ENCODE data around the gene PCYT2.
"Not testable (repeated sequence)": the region's sequence is repeated elsewhere in the genome, so short reads cannot be mapped to it uniquely, and the experiment has no call there.

PCYT2 gene

DNA sequence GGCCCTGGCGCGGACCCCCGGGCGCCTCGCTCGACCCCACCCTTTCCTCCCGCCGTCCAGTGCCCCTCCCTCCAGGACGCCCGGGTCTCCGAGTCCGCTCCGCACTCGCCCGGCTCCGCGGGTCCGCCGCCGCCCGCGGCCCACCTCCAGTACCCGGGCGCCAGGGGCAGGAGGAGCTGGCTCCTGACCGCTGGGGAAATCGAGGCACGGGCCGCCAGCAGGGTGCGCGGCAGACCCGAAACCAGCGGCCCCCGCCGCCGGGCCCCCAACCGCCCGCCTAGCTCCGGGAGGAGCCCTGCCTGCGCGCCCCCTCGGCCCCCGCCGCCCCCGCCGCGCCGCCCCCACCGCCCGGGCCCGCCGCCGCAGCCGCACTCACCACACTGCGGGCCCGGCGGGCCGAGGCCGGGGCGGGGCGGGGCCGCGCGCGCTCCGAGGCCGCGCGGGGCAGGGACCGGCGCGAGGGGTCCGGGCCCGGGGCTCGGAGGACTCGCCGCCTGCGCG is 16.0 kb upstream of the PCYT2 start:
- DNase-seq (ENCODE audit: low read depth): no peak

DNA sequence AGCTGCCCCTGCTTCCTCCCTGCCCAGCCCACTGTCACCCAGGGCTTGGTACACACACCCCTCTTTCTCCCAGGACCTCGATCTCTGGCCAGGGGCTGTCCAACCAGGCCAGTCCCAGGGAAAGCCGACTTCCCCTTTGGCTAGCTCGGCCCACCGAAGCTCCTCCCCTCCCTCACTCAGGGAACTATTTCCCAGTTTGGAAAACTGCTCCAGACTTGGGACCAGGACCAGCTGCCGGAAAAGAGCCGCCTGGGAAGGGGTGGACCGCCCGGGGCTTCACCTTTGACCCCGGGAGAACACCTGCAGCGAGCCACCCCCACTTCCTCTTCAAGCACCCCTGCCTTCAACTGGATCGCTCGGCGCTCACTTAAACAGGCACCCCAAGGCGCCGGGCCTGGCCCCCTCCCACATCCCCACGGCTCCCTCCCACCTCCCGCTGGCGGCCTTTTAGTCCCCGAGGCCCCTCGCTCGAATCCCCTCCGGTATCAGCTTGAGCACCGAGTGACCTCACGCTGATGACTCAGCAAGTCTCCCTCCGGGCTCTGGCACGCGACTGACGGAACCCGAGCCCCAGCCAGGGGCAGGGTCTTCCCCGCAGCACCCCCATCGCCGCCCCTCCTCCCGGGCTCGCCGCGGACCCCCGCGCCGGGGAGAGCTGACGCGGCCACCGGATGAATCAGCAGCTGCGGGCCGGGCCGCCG is 15.4 kb upstream of the PCYT2 start:
- DNase-seq (ENCODE audit: low read depth): peak; percentile 61

DNA sequence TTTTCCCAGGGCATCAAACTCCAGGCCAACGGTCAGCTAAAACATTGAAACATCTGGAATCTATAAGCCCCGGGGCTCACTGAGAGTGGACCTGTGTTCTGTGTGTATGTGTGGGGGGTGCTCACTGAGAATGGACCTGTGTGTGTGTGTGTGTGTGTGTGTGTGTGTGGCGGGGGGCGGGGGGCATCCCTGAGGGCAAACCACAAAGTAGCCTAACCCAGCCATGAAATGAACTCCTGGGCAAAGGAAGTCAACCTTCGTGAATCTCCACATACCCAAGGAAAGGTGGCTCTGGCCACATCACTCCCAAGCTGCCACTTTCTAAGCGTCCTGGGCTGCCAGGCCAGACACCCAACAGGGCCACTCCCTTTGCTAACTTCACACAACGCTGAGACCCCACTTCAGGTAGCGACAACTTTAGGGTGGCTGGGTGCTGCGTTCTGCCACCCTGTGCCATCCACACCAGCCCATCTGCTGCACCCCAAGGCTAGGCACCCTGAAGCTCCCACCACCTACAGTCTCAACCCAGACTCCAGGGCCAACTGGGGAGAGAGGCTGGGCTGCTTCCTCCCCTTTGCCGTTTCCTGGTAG is 14.8 kb upstream of the PCYT2 start:
- DNase-seq (ENCODE audit: low read depth): no peak

DNA sequence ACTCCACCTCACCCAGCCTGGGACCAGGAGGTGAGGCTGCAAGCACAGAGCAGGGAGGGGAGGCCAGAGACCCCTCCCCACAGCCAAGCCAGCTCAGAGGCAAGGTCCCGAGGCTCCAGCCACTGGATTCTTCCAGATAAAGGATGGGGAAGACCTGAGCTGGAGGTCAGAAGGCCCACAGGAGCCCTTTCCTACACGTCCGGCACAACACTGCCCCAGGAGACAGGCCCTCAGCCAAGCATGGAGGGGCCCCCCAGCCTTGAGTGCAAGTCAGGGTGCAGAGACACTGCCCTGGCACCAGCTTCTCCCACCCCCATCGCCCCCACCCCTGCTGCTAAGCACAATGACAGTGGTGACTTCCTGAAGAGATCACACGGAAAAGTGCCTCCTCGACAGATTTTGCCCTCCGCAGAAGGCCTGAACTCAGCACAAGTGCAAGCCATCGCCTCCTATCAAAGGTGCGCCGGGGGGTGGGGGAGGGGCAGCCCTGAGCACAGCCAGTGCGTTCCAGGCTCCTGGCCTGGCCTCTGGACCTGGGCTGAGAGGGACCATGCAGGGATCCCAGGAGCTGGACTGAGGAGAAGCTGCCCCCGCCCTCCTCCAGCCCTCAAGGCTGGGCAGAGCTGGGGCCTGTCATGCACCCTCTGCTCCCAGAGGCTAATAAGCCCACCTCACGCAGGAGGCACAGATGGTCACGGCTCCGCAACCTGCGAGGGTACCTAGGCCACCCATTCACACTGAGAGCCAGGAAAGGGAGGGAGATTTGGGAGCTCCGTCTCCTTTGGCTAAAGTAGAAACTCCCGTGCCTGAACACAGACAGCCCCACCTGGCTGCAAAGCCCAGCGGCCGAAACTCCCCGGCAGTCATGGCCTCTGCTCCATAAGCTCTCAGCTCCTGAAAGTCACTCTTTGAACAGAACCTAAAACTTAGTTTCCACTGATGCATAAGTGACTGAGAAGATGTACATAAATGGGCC is 13.6 kb upstream of the PCYT2 start:
- no peak for DNase-seq (ENCODE audit: low read depth)

DNA sequence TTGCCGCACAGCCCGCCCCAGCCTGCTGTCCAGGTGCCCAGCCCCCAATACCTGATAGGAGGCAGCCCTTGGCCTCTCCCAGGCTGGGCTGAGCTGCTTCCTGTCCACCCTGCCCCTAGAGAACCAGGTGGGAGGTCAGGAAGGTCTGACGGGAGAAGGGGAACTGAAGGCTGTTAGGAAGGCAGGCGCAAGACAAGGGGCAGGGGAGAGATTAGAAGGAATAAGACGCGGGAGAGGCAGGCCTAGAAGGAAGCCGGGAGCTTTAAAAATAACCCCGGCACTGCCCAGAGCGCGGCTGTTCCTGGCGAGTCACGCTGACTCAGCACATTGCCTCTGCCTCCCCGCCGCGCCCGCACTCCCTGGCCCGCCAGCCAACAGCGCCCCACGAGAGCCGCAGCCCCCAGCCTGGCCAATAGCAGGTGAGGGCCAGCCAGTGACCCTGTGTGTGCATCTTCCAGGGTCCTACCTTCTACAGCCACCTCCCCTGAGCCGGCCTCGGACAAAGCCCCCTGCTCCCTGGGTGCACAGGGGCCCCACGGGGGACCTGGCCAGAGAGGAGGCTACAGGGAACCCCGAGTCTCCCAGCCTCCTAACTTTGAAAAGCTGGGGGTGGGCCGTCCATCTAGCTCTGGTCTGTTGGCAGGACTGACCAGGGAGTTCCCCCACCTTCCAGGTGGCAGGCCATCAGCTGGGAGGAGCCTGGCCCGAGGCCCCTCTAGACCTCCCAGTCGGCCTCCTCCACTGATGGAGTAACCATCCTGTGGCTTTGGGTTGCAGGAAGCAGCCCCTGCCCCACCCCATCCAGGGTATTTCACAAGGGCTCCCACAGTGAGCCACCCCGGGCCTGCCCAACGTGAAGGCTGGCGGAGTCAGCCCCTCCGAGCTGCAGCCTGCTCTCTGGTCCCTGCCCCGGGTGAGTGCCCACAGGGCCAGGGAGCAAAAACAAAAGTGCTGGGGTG is 12.4 kb upstream of the PCYT2 start:
- peak; percentile 70 for DNase-seq (ENCODE audit: low read depth)

DNA sequence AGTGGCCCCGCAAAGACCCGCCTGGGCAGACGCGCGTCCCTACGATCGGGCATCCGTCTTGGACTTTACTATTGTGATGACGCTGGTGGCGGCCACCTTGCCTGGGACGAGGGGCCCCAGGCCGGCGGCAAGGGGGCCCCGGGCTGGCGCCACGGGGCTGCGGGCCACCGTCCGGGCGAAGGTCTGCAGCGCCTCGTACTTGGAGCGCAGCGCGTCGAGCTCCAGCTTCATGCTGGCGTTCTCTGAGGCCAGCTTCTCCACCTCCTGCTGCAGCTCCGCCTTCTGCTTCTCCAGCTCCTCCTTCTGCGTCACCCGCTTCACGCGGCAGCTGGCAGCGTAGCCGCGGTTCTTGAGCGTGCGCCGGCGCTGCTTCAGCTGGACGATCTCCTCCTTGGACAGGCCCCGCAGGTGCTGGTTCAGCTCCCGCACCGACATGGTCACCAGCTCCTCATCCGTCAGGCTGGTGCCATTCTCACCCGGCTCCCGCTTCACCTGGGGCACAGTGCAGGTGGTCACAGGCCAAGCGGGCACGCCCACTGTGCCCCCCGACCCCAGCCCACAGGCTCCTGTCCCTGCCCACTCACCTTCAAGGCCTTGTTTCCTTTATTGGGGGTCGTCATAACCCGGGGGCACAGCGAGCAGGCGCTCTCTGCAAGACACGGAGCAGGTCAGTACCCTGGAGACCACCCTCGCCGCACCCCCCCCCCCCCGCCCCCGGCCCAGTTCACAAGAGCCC is 11.5 kb upstream of the PCYT2 start:
- no peak for DNase-seq (ENCODE audit: low read depth)

DNA sequence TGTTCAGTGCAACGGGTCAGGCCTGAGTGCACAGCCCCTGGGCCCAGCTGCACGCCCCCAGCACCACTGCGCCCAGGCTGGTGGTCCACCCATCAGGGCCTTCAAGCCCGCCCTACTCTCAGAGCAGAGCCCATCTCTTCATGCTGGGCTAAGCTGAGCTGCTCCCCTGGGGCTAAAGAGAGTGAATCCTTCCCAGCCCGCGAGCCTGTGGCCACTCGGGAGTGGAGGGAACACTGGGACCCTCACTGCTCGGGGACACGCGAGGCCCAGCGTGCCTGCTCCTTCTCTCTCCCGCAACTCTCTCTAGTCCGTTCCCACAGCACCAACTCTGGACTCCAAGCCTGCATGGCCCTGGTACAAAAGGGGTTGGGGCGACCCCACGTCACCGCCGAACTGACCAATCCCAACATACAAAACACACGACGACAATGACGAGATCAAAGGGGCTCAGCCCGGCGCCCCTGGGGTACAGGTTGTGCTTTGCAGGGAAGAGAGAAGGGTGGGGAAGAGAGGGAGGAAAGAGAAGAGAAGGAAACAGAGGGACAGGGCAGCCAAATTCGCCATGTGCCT is 10.9 kb upstream of the PCYT2 start:
- no peak for DNase-seq (ENCODE audit: low read depth)

DNA sequence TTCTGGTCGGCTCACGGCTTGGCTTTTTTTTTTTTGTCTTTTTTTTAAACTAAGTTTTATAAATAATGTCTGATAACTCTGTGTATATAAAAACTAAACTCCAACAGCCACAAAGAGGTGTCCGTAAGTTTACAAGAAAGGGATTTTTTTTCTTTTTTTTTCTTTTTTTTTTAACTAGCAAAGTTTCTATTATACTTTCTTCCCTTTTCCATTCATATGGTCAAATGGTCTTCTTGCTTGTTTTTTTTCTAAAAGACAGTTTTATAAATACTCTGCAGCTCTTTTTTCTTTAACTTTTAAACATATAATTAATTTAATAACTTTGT is 10.3 kb upstream of the PCYT2 start:
- no peak for DNase-seq (ENCODE audit: low read depth)

DNA sequence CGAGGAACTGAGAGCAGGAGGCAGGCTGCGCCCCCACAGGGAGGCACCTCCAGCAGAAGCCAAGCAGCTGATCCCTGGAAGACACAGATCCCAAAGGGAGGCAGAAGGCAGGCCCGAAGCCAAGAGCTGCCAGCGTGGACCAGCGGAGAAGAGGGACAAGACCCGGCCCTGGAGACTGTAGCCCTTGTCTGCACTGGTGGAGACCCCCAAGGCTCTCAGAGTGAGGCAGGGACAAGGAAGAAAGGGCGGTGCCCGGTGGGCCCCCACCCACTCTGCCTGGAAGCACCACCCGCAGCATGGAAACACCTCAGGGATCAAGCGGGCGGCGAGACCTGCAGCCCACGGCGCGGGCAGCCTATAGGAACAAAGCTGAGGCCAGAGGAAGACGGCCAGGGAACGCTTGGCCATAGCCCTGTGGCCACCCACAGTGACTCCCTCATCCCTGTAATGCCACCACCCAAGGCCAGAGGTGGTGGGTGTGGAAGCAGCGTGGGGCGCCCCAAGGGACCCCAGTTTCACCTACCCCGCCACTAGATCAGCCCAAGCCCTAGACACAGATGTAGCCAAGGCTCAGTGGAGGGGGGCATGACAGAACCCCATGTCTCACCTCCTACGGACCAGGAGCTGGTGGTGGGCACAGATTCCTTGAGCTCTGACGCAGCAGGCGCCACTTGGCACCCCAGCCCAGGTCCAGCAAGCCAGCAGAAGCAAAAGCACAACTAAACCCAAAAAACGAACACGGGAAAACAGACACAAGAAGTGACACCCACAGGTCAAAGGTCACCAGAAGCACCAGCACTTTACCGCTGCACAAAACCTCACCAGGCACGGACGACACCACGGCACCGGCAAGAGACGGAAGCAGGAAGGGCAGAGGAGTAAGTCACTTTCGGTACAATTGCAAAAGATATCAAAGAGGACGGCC is 9.7 kb upstream of the PCYT2 start:
- DNase-seq (ENCODE audit: low read depth): no peak

DNA sequence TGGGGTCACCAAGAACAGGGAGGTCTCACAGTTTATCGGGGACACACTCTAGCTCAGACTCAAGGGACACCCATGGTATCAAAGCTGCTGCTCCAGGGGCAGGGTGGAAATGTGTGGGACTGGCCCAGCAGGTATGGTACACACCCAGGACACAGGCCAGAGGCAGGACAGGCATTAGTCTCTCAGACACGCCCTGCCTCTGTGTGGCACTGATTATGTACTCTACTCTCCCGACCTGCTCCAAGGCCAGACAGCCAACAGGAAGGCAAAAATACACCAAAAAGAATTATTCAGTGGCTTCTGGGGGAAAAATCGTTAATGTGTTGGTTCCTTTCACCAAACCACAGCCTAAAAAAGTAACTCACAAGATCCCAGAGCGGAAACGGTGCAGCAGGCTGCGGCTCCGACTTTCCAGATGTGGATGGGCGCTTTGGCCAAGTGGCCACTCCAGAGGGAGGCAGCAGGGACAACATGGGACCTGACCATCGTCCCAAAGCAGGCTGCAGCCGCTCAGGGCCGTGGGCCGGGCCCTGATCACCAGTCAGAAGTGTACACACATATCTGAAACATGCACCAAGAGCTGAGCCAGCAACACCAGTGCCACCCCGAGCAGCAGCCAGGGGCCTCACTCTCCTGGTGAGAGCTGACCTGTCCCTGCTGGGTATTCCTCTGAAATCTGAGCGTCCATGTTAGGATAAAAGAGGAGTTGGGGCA is 7.8 kb upstream of the PCYT2 start:
- DNase-seq (ENCODE audit: low read depth): no peak

DNA sequence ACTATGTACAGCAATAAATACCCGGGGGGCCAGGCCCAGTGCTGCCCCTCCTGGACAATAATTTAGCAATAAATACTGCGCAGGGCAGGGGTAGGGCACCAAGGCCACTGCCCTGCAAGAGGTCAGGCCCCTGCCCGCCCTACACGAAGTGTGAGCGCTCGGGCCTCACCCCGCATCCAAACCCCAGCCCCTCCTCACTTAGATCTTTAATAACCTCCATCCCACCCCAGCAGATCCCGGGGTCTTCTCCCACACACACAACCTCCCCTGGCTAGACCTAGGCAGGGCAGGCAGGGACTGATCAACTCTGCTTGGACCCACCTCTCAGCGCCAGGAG is 7.1 kb upstream of the PCYT2 start:
- DNase-seq (ENCODE audit: low read depth): not testable (repeated sequence)

DNA sequence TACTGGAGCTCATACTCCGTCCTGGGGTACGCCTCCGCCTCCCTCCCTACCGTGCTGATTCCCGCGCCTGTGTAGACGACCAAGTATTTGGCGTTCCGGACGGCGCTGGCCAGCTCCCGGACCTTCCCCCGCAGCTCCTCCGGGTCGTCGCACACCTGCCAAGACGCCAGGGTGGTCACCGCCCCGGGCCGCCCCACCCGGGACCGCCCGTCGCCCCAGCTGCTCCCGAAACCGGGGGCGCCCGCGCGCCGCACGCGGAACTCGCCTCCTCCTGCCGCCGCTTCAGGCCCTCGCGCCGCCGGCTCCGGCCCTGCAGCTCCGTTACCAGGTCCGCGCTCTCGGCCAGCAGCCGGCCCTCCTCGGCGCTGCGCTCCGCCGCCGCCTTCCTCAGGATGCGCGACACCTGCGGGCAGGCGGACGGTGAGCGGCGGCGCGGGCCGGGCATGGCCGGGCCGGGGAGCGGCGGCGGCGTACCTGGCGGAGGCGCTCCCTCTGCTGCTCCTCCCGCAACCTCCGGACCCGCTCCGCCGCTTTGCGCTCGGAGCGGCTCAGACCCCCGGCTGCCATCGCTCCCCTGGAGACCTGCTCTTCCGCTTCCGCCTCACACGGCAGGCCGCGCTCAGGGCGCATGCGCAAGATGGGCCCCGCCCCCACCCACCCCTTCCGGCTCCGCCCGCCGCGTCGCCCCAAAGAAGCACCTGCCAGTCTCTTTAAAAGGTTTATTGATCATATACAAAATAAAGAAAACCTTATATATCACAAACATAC is 6.5 kb upstream of the PCYT2 start, which contains the start of gene SIRT7:
TSS of gene SIRT7 (minus strand) at position 612 of the 768 bp plus-strand sequence. CDS start at position 567, 45 bp downstream.
- no peak for DNase-seq (ENCODE audit: low read depth)

DNA sequence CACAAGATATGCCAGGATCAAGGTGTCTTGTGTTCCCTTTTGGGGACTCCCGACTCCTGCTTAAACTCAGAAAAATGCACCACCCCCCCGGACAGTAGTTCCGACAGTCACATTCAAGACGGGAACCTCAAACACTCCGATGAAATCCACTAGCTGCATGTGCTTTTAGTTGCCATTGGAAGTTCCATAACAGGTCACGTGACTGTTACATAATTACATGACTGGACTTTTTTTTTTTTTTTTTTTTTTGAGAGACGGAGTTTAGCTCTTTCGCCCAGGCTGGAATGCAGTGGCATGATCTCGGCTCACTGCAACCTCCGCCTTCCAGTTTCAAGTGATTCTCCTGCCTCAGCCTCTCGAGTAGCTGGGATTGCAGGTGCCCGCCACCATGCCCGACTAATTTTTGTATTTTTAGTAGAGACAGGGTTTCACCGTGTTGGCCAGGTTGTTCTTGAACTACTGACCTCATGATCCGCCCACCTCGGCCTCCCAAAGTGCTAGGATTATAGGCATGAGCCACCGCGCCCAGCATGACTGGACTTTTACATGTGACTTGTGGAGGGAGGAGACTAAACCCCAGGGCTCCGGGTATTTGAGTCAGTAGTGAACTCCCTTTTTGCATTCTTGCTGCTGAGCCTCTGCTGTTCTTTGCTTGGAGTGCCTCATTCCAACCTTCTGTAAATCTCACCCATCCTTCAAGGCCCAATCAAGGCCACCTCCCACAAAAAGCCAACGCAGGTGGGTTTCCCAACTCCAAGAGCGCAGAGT is 5.2 kb upstream of the PCYT2 start:
- peak; percentile 75 for DNase-seq (ENCODE audit: low read depth)

DNA sequence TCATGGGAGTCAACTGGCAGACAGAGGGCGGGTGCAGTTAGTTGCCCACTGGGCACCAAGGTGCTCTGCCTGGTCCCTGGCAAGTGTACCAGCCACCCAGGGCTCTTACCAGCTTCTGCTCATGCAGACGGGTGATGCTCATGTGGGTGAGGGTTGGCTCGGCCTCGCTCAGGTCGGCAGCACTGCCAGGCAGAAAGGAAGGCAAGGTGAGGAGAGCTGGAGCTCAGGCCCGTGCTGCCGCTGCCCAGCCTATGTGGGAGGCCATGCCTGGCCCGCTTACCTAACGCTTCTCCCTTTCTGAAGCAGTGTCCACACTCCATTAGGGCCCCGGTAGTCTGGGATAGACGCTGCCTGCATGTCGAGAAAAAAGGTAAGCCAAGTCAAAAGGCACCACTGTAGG is 4.1 kb upstream of the PCYT2 start:
- DNase-seq (ENCODE audit: low read depth): no peak

DNA sequence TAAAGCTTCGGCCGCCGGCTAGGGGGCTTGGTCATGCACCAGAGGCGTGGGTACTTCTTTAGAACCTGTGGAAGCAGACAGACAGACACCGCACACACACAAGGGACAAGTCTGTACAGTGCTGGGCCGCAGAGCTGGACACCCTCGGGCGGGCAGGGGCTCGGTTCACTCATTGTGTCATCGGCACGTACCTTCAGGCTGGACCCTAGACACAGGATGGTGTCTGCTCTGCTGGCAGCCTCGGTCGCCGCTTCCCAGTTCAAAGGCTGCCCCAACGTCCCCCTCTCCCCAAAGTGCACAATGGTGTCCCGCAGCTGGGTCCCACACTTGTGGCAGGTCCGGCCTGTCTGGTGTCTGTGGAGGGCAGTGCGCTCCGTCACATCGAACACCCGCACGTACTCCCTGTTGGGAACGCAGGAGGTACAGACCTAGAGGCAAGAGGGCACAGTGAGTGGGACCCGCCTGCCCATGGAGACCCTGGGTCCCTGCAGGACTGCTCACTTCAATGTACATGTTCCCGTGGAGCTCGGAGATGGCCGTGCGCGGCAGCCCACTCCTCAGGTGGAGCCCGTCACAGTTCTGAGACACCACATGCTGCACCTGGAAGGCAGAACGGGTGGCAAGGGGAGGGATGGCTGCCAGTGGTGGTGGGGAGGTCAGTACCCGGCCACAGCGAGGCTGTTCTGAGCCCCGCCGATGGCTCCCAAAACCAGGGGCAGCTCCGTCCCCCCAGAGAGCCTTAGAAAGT is 3.1 kb upstream of the PCYT2 start:
- no peak for DNase-seq (ENCODE audit: low read depth)

DNA sequence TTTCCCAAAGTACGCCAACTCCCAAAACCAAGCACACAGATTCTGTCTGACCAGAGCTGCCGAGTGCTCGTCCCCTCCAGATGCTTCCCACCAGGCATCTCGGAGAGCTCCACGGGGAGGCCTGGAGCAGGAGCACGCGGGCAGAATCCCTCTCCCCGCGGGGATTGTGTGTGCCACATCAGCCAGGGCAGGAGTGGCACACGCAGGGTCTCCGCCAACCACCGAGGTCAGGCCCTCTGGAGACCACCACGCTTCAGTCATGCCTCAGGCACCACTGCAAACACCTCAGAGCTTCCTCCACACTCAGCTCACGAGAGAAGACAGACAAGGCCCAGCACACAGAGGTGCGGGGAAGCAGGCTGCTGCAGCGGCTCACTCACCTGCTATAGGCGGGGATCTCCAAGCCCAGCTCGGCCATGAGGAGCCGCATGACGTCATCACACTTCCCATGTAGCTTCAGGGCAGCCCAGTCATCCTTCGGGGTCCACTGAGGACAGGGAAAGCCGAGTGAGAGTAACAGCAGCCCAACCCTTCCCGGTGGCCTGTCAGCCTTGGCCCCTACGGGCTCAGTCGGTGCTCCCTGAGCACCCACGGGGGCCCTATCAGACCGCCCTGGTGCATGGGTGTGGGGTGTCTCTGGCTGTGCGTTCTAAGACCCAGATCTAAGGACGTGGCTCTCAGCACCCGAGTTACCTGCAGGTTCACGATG is 2.3 kb upstream of the PCYT2 start:
- DNase-seq (ENCODE audit: low read depth): no peak
